Activated T-cell treated with anti-CD3 and anti-CD28 coated beads, Interleukin-2, amount 50 U/mL, for 72 hours (primary cell): ENCODE measurements around the gene GLIPR1L1. TPM values are rescaled to one million over a fixed set of nuclear protein-coding genes. Genes with fewer than 3 reads are reported as not detected.

Experiments
- total RNA-seq, 2 donors: library from RNA; stranded (reverse); gene quantifications; one replicate each; pipeline ENCODE4 v1.2.3, GENCODE V29; 2022

GLIPR1L1 gene
- total RNA-seq, 2 donors from 2014 or later = not detected

Other genes starting within 250 kb of the GLIPR1L1 start
- not detected for gene KCNC2, start 124.8 kb upstream of the GLIPR1L1 start, total RNA-seq
- 1 to 10 TPM; 4.3 to 6.3 TPM for gene CAPS2, start 4.3 kb upstream of the GLIPR1L1 start, total RNA-seq
- under 1 TPM; 0.16 to 0.50 TPM for gene GLIPR1L2, start 56.4 kb downstream of the GLIPR1L1 start, total RNA-seq
- gene GLIPR1, start 146.1 kb downstream of the GLIPR1L1 start, total RNA-seq = 1 to 10 TPM; 6.3 to 10.0 TPM
- gene KRR1, start 176.9 kb downstream of the GLIPR1L1 start, total RNA-seq = 10 to 100 TPM; 78.2 to 80.1 TPM